Central memory CD8-positive, alpha-beta T cell (primary cell): ENCODE measurements around the gene ECSCR.
"Not testable (repeated sequence)": the region's sequence is repeated elsewhere in the genome, so short reads cannot be mapped to it uniquely, and the experiment has no call there.

Experiments used
- ATAC-seq: fragments of 150-1000 bp; cut with Tn5 transposase; replicated peaks from 2 replicates; pipeline ENCODE4 v1.10.0; 2022; ENCODE audit warnings: mild to moderate bottlenecking, moderate FRiP score, moderate number of reproducible peaks; ENCODE audit not compliant: poor library complexity, severe bottlenecking; ENCODE audit errors: extremely low read depth
- DNase-seq, 2 donors: peaks; one replicate each; pipeline ENCODE4 v3.0.0; 2021; ENCODE audit warnings: low spot score in 2 of 2
- H3K27ac Mint-ChIP-seq: one replicate; pipeline ENCODE4 v1.8.0; 2022; ENCODE audit warnings: low read depth, mild to moderate bottlenecking, moderate library complexity, mixed read lengths
- H3K27me3 Mint-ChIP-seq: one replicate; pipeline ENCODE4 v1.8.0; 2022; ENCODE audit warnings: mixed read lengths
- H3K36me3 Mint-ChIP-seq: one replicate; pipeline ENCODE4 v1.8.0; 2022; ENCODE audit warnings: mild to moderate bottlenecking, moderate library complexity, mixed read lengths; ENCODE audit not compliant: insufficient read depth
- H3K4me1 Mint-ChIP-seq: one replicate; pipeline ENCODE4 v1.8.0; 2022; ENCODE audit warnings: mixed read lengths
- H3K4me3 Mint-ChIP-seq: one replicate; pipeline ENCODE4 v1.8.0; 2022; ENCODE audit warnings: mild to moderate bottlenecking, moderate library complexity, mixed read lengths
- H3K9me3 Mint-ChIP-seq: one replicate; pipeline ENCODE4 v1.8.0; 2022; ENCODE audit warnings: mixed read lengths

The ECSCR gene

GRCh38 chr5:139451878-139452660 lies 10.5 kb downstream of the ECSCR start:
- DNase-seq, result no peak
- Mint-ChIP-seq H3K36me3 (peaks cover 12% of the 10 kb centered on the region), H3K4me1 (peaks cover 36% of the 10 kb centered on the region), H3K4me3 (no peak overlapping the region), H3K27ac (no peak overlapping the region), H3K27me3 (no peaks in the 10 kb centered on the region), H3K9me3 (no peaks in the 10 kb centered on the region)
- ATAC-seq, result no peak

- no peaks in the 10 kb centered on the region for H3K27me3 Mint-ChIP-seq
- peaks cover 34% of the 10 kb centered on the region for H3K4me1 Mint-ChIP-seq
- H3K4me3 Mint-ChIP-seq, result no peak overlapping the region
- DNase-seq, result no peak
- no peak for ATAC-seq
- H3K9me3 Mint-ChIP-seq, result no peaks in the 10 kb centered on the region
- no peak overlapping the region for H3K27ac Mint-ChIP-seq
- peaks cover 12% of the 10 kb centered on the region for H3K36me3 Mint-ChIP-seq
Observed at GRCh38 chr5:139451176-139451575, 11.4 kb downstream of the ECSCR start.

- no peak for DNase-seq
- no peak overlapping the region for H3K27ac Mint-ChIP-seq
- no peaks in the 10 kb centered on the region for H3K9me3 Mint-ChIP-seq
- H3K36me3 Mint-ChIP-seq, result peaks cover 2% of the 10 kb centered on the region
- no peaks in the 10 kb centered on the region for H3K27me3 Mint-ChIP-seq
- no peak for ATAC-seq
- no peak overlapping the region for H3K4me3 Mint-ChIP-seq
- H3K4me1 Mint-ChIP-seq, result peaks cover 32% of the 10 kb centered on the region
Observed at GRCh38 chr5:139446956-139447779, 15.4 kb downstream of the ECSCR start.

GRCh38 chr5:139445325-139446170 lies 17.0 kb downstream of the ECSCR start:
- ATAC-seq (no peak), DNase-seq (no peak)
- Mint-ChIP-seq H3K27ac (no peak overlapping the region), H3K9me3 (no peaks in the 10 kb centered on the region), H3K27me3 (no peaks in the 10 kb centered on the region), H3K4me1 (peaks cover 32% of the 10 kb centered on the region), H3K4me3 (no peak overlapping the region), H3K36me3 (peaks cover 2% of the 10 kb centered on the region)

- peak overlapping the region; percentile 64 for H3K27ac Mint-ChIP-seq
- peaks cover 43% of the 10 kb centered on the region for H3K4me1 Mint-ChIP-seq
- no peak for ATAC-seq
- DNase-seq, result no peak
- H3K27me3 Mint-ChIP-seq, result no peaks in the 10 kb centered on the region
- no peaks in the 10 kb centered on the region for H3K9me3 Mint-ChIP-seq
- peaks cover 7% of the 10 kb centered on the region for H3K36me3 Mint-ChIP-seq
- H3K4me3 Mint-ChIP-seq, result no peak overlapping the region
Observed at GRCh38 chr5:139443831-139444453, 18.6 kb downstream of the ECSCR start.

GRCh38 chr5:139440416-139440815 lies 22.1 kb downstream of the ECSCR start:
- peak overlapping the region; percentile 96 for H3K4me3 Mint-ChIP-seq
- H3K9me3 Mint-ChIP-seq, DNase-seq, H3K27ac Mint-ChIP-seq, H3K27me3 Mint-ChIP-seq, H3K36me3 Mint-ChIP-seq, ATAC-seq: not testable (repeated sequence)
- peaks cover 36% of the 10 kb centered on the region for H3K4me1 Mint-ChIP-seq

- Mint-ChIP-seq H3K27me3 (no peaks in the 10 kb centered on the region), H3K36me3 (peaks cover 10% of the 10 kb centered on the region), H3K4me3 (peak within 1 kb of the TSS; percentile 96)
Observed at GRCh38 chr5:139439013-139439903, 23.3 kb downstream of the ECSCR start, which contains the start of gene DNAJC18. DNAJC18 (minus strand) TSS chr5:139439525; CDS start chr5:139439445, 80 bp downstream.

GRCh38 chr5:139438707-139439012 lies 23.9 kb downstream of the ECSCR start:
- Mint-ChIP-seq H3K9me3 (no peaks in the 10 kb centered on the region), H3K27ac (peak overlapping the region; percentile 98), H3K36me3 (peaks cover 10% of the 10 kb centered on the region), H3K4me1 (peaks cover 31% of the 10 kb centered on the region), H3K4me3 (peak overlapping the region; percentile 96), H3K27me3 (no peaks in the 10 kb centered on the region)
- DNase-seq (no peak), ATAC-seq (no peak)

More at GRCh38 chr5:139439013-139439903, 23.3 kb downstream of the ECSCR start, which contains the start of gene DNAJC18:
- ATAC-seq, result peak; percentile 90
- peak within 1 kb of the TSS; percentile 98 for H3K27ac Mint-ChIP-seq
- H3K9me3 Mint-ChIP-seq, result no peaks in the 10 kb centered on the region
- DNase-seq, result peak; percentile 72 to 77
- H3K4me1 Mint-ChIP-seq, result peaks cover 36% of the 10 kb centered on the region

- Mint-ChIP-seq H3K27ac (no peak overlapping the region), H3K4me3 (no peak overlapping the region), H3K27me3 (no peaks in the 10 kb centered on the region), H3K36me3 (peaks cover 10% of the 10 kb centered on the region), H3K4me1 (peaks cover 28% of the 10 kb centered on the region), H3K9me3 (no peaks in the 10 kb centered on the region)
- ATAC-seq, result no peak
- DNase-seq, result no peak
Observed at GRCh38 chr5:139435676-139436075, 26.9 kb downstream of the ECSCR start.

- Mint-ChIP-seq H3K4me3 (no peak overlapping the region), H3K27me3 (no peaks in the 10 kb centered on the region), H3K4me1 (no peaks in the 10 kb centered on the region), H3K36me3 (peaks cover 8% of the 10 kb centered on the region), H3K9me3 (no peaks in the 10 kb centered on the region), H3K27ac (peak overlapping the region; percentile 27)
- no peak for DNase-seq
- ATAC-seq, result no peak
Observed at GRCh38 chr5:139431706-139432105, 30.8 kb downstream of the ECSCR start.

- H3K4me3 Mint-ChIP-seq, result no peak overlapping the region
- H3K27me3 Mint-ChIP-seq, result no peaks in the 10 kb centered on the region
- ATAC-seq (no peak), DNase-seq (no peak)
- H3K9me3 Mint-ChIP-seq, result no peaks in the 10 kb centered on the region
- H3K27ac Mint-ChIP-seq, result no peak overlapping the region
- no peaks in the 10 kb centered on the region for H3K4me1 Mint-ChIP-seq
- H3K36me3 Mint-ChIP-seq, result peaks cover 7% of the 10 kb centered on the region
Observed at GRCh38 chr5:139430015-139430414, 32.5 kb downstream of the ECSCR start.
